NCI-H2081 (cell line): Measurements from ENCODE around the gene ENTPD6.
A peak's percentile ranks its signal among the peaks of the same experiment; 100 is the strongest.

Experiments used
- DNase-seq, 2 experiments: peaks; one replicate each; lab custom pipeline; 2025; lab: John Stamatoyannopoulos, UW

ENTPD6 gene

DNA sequence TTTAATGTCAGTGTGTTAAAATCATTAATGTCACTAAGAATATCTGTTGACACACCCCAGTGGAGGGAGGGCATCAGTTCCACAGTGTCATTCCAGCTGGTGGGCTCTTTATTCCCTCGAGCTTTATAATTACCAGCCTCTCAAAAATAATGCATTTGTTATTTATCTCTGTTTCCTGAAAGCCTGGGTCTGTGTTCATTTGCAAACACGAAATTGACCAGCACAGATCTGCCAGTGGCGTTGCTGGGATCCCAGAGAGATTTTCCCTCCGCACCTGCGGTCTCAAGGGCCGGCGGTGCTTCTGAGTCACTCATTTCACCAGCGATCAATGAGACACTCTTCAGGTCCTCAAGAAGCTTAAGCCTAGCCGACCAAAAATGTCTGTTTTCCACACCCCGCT lies 46.7 kb downstream of the ENTPD6 start:
- peak; percentile 18 to 46 for DNase-seq

DNA sequence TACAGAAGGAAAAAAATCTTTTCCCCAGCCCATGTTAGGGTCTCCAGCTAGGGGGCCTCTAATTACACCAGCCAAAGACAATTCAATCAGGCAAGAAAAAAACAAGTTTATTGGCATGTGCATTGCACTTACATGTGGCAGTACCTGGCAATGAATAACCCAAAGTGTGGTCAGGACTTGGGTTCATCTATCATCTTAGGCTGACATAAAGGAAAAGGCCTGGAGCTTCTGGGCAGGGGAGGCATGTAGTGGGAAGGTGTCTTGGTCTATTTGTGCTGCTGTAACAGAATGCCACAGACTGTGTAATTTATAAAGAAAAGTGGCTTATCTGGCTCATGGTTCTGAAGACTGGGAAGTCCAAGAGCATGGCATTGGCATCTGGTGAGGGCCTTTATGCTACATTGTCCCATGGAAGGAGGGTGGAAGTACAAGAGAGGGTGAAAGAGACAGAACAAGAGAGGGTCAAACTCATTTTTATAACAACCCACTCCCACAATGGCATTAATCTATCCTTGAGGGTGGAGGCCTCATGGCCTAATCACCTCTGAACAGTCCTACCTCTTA lies 48.0 kb downstream of the ENTPD6 start:
- no peak for DNase-seq

DNA sequence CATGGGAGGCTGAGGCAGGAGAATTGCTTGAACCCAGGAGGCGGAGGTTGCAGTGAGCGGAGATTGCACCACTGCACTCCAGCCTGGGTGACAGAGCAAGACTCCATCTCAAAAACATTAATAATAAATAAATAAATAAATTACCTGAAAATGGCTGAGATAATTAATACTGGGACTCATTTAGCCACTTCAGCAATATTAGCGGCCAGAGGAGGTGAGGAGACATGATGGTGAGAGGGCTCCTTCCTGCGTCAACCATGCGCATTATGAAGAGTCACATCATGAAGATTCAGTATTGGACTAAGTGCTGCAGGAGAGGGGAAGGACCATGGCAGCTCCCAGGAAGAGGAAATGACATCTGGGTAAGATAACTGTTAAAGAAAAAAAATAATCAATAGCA lies 49.5 kb downstream of the ENTPD6 start:
- DNase-seq = no peak

DNA sequence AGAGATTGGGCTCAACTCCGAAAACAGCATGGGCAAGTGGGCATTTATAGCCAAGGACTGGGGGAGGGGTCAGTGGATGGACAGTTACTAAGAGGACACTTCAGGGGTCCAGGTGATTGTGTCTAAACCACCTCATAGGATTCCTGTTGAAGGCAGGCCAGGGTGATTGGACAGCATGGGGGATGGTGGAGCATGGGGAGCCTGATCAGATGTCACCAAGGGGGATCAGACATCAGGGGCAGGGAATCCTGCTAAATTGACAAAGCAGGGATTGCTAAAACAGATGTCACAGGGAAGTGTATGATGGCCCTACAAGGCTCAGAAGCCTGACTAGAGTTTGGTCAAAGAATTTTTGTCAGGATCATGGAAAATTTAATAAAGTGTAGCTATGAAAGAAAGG lies 49.9 kb downstream of the ENTPD6 start:
- no peak for DNase-seq

DNA sequence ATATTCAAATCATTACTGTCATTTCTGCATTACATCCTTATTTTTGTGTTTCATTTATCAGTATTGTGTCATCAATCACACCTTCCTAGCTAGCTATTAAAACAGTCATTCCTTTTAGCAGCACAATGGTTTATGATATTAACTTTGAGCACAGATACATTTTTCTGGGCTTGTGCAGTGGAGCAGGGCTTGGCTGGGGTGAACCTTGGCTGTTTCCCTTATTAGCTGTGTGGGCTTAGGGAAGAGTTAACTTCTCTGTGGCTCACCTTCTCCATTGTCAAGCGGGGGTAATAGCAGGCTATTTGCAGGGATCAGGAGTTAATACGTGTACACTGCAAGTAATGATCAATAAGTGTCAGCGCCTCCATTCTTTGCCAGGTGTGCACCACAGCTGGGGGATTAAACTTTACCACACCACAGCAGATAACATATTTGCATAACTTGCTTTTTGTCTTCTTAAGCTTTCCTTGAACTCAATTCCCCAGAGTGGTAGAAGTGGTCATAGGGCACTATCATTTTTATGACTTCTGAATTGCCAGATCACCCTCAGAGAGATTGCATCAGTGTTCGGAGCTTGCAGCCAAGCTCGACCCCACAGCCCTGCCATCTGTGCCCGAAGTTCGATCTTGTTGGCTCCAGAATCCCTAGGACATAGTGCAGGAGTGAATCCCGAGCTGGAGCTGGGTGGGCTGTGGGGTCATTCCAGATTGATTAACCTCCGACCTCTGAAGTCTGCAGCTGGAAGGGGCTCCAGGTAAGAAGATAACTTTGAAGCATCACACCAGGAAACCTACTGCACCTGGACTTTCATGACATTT lies 50.9 kb downstream of the ENTPD6 start:
- no peak for DNase-seq

DNA sequence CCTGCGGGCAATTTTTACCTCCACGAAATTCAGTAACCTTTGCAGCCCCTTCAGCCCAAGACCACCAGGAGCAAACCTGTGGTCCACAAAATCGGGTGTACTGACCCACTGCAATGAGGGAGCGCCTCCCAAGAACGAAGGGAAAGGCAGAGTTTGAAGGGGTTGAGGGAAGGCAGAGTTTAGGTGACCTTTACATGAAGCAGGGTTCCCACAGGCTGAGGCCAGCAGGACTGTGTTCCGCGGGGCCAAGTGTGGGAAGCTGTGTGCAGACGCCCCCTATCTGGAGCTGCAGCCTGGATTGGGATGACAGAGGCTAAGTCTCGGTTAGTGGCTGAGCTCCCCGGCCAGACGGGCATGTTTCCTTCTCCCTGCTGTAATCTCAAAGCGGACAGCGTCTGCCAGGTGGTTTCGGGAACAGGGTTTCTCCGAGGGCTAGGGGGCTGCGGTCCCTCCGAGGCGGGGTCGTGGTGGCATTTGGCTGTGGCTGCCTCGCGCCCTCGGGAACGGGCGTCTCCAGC lies 51.5 kb downstream of the ENTPD6 start:
- DNase-seq = peak; percentile 28 to 29

DNA sequence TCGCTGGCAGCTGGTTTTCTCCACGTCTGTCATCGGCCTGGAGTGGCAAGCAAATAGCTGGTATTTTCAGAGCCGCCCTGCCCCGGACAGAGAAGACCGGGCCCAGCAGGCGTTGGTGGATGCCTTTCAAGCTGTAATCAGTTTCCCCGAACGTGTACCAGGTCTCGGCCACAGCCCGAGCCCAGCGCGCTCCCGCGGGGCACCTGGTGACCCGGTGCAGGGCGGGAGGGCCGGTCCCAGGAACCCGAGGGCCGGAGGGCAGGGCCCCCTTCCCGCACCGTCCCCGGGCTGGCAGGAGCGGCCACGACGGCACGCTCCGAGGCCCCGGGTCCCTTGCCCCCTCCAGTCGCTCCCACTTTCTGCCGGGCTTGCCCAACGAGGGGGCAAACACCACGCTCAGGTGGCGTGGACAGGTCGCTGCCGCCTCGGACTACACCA lies 52.0 kb downstream of the ENTPD6 start:
- no peak for DNase-seq

DNA sequence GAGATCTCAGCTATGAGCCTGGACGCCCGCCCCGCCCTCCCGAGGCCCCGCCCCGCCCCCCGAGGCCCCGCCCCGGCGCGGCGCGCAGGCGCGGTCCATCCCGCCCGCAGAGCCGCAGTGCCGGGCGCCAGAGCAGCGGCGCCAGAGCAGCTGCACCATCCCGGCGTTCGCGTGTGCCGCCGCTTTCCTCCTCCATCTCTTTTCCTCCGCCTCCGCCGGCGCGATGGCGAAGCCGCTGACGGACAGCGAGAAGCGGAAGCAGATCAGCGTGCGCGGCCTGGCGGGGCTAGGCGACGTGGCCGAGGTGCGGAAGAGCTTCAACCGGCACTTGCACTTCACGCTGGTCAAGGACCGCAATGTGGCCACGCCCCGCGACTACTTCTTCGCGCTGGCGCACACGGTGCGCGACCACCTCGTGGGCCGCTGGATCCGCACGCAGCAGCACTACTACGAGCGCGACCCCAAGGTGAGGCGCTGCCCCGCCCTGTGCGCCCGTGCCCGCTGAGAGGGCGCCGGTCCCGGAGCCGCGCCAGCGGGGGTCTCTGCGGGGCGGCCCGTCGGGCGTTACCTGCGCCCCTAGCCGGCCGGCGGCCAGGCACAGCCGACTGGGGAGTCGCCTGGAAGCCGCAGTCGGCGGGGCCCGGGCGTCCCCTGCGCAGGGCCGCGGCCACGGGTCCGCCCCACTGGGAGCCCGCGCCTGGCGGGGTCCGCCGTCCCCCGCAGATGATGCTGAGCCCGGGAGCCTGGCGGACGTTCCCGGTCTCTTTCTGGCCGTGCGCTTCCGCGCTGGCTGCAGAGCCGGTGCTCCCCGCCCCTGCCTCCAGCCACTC lies 52.7 kb downstream of the ENTPD6 start, which contains the start of gene PYGB:
Gene PYGB (plus strand): TSS at position 130 of the 830 bp plus-strand sequence. CDS start 94 bp downstream, at position 224.
- peak; percentile 77 to 82 for DNase-seq

DNA sequence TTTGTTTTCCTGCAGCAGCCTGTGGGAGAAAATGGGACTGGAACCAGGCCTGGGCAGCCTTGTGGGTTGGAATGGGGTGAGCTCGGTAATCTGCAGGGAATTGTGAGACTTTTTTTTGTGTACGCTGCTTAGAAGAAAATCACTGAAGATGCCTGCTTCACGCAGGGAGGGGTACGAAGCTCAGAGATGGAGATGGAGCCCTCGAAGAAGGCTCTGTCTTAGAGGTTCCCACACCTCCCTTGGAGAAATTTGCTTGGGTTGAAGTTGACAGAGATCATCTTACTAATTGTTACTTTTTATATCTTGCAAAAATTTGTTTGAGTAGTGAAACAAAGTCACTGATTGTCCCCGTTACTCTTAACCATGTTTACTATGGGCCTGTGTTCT lies 53.3 kb downstream of the ENTPD6 start:
- DNase-seq = no peak

DNA sequence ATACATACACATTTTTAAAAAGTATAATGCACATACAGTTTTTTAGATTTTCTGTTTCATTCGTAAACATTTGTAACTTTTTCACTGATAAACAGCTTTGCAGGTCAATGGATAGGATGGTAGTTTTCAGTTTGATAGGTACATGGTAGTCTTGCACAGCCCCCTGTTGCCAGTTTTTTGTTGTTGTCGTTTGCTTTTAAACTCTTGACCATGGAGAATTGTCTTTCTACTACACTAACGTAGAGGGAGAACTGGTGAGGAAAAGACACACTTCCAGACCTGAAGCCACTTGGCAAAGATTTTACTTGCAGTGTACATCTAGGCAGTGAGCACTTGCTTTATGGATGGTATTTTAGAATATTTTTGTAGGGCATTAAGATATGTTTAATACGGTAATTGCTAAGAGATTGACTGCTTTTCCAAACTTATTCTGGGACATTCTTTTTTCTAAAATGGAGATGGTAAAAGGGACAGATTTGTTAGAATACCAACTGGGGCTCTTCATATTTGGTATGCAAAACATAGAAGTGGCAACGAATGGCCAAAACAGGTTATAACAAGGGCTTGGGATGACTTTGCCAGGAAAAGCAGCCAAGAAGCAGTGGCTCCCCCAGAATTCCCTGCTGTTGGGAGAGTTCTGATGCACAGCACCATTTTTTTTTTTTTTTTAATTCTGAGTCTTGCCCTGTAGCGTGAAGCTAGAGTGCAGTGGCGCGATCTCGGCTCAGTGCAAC lies 53.9 kb downstream of the ENTPD6 start:
- no peak for DNase-seq

DNA sequence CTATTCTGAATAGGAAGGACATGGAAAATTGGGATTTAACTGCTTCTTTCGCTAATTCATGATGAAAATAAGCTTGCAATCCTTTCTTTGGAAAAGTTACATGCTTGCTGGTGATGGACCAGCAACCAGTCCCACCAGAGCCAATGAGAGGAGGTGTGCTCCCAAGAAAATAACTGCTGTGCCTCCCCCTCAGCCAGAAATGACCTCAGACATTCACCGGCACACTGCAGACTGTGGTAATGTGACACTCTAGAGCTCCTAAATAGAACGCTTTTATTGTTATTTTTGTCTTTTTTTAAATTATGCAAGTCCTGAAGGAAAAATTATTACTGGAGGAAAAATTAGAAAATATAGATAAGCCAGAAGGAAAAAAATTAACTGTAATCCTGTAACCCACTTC lies 55.0 kb downstream of the ENTPD6 start:
- DNase-seq = no peak

DNA sequence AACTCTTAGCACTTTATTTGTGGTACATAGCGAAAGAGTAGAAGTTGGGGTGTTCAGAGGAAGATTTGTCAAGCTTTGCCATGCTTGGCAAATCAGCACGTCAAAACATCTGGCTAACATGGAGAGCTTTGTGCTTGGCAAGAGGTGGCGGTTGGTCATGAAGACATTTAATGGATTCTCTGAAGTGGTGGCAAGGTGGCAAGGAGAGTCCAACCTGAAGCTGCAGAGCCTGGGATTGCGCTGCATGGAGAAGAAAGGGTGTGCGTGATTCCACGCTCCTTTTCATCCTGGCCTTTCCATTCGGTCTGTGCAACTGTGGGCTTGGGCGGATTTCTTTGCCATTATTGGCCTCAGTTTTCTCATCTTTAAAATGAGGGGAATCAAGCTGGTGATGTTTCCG lies 55.5 kb downstream of the ENTPD6 start:
- no peak for DNase-seq

DNA sequence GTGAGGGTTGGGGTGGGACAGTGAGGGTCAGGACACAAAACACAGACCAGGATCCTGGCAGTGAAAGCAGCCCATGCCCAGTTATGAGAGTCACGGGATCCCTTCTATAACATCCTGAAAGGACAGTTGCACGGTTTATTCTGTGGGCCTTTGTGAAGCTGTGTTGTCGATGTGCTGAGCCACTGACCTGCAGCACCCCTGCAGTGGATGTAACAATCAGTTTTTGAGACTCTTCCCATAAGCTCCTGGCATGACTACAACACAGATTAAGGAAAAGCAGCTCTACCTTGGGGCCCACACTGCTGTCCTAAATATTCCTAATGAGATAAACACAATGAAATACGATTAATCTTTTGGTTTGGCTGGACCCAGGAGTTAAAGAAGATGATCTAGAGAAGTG lies 56.0 kb downstream of the ENTPD6 start:
- DNase-seq = no peak

DNA sequence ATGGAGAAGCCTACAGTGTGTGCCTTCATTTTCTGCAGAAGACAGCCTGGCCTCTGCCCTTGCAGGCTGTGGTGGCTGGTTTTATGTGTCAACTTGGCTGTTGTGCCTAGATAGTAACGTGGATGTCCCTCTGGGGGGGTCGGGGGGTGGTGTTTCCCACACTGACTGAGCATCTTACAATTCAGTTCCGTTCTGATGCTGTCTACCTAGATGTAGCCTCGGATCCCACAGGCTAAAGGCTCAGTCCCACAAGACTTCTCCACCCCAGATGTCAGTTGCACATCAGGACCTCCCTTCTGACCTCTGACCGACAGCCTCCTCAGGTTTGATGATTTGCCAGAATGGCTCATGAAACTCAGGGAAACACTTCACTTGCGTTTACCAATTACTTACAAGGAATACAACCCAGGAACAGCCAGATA lies 56.7 kb downstream of the ENTPD6 start:
- no peak for DNase-seq

DNA sequence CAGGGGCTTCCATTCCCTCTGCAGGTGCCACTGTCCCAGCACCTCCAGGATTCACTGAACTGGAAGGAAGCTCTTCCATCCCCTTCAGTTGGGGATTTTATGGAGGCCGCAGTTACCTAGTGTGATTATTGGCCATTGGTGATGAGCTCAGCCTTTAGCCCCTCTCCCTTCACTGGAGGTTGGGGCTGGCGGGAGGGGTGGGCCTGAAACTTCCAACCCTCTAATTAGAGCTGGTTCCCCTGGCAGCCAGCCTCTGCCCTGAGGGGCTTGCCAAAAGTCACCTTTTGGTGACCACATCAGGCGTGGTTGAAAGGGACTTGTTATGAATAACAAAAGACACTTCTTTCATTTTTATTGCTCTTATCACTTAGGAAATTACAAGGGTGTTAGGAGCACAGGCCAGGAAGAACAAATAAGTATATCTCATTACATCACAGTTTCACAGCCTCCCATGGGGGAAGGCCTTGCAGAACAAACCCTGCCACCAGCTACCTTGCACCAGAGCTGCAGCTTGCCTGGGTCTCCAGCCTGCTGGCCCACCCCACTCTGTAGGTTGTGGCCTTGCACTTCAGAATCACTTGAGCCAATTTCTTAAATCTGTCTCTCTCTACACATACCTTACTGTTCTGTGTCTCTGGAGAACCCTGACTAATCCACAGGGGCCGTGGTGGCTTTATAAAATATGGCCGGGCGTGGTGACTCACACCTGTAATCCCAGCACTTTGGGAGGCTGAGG lies 57.3 kb downstream of the ENTPD6 start:
- peak; percentile 13 to 58 for DNase-seq

DNA sequence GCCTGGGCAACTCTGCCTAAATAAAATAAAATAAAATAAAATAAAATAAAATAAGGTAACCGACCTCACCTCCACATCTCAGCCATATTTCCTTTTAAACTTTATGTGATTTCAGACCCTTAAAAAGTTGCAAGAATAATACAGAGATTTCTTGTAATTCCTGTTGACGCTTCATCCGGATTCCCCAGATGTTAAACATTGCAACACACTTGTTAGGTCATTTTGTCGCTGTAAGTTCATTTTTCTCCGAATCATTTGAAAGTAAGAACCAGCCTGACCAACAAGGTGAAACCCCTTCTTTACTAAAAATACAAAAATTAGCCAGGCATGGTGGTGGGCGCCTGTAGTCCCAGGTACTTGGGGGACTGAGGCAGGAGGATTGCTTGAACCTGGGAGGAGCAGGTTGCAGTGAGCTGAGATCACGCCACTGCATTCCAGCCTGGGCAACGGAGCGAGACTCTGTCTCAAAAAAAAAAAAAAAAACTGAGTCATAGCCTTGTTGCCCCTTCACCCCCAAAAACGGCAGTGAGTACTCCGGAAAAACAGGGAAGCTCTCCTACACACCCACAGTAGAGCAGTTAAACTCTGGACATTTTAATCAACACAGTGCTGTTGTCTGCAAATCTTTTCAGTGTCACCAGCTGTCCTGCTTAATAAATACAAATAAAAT lies 58.2 kb downstream of the ENTPD6 start:
- no peak for DNase-seq

DNA sequence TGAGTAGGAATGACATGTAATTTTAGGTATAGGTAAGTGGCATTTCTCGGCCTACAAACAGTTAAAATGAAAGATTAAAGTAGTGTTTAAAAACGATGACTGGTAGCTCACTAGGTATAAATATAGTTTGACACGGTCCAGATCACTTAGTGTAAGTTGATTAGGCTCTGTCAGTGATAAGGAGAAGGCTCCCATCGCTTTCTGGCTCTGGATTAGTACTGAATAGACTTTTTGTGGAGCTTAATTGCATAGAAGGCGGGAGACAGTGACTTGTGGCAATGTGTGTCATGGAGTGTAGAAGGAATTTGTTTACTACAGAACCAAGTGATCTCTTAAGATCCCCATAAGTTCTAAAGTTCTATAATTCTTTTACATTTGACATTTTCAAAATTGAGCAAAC lies 59.1 kb downstream of the ENTPD6 start:
- DNase-seq = no peak

DNA sequence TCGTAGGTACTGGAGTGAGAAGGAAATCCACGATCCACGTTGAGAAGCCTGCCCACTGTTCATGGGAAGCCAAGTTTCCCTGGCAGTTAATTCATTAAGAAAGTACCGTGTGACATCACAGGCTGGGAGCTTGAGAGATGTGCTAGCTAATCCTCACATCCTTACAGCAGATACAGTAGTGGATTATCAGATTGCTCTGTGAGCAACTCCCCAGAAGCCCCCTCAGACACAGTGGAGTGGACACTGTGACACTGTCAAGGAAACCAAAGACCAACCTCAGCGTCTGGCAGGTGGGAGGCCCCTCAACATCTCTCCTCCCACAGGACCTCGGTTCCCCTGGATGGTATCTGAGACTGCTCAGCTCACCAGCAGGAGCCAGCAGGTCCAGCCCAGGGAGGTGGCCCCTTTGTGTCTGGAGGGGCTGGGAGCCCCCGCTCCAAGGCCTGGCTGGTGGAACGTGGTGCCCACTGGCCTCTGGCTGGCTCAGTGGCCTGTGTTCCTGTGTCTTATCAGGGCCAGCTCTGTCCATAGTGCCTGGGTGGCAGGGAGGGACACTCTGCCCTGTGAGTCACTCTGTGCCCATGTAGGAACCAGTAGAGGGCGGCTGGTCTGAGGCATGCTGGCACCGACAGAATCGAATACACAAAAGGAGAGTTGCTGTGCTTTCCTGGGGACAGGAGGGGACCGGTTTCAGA lies 59.6 kb downstream of the ENTPD6 start:
- no peak for DNase-seq

DNA sequence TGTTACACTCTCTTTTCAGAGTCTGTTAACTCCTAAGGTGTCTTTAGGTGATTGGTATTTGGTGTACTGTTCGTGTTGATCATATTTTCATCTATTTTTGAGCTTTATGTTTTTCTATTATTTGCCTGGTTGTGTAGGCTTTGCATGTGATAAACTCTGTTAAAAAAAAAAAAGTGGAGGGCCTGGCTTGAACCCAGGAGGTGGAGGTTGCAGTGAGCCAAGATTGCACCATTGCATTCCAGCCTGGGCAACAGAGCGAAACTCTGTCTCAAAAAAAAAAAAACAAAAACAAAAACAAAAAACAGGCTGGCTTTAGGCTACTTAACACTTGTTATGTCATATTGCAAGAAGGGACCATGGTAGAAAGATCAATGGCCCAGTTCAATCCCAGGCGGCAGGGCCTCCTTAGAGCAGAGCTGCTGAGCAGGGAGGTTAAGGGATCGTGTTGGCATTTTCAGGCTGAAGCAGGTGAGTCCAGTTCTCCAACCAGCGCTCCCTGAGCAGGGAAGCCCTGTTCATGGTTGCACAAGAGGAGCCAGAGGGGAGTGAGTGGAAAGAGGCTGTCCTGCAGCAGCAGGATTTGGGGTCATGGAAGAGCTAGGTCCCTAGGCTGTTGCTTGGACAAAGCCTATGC lies 60.8 kb downstream of the ENTPD6 start:
- DNase-seq = no peak
